ENCODE results near the gene C19orf25.

Gene C19orf25

DNA sequence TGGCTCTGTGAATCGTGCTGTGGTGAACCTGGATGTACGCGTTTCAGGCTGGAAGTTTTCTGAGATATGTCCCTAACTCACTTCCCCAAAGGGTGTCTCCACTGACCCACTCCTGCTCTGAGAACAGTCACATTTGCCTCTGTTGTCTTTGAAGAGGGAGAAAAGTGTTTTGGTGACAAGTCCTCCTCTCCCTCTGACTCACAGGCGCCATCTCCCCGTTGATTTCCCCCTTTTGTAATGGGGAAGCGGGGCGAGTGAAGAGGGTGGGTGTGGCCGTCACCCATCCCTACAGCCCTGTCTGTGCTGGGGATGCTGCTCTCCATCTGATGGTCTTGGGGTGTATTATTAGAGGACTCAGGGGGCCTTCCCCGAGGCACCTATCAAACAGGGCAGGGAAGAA is 19.5 kb downstream of the C19orf25 start:
- H3K79me2 ChIP-seq, result no peaks in the 10 kb centered on the region
- no peak overlapping the region for H3K4me2 ChIP-seq (ENCODE audit: low read length)
- H3K36me3 ChIP-seq (ENCODE audit: control insufficient read depth, insufficient read depth, low read length), result no peaks in the 10 kb centered on the region
- peaks cover 3% of the 10 kb centered on the region for H3K4me1 ChIP-seq
- no peaks in the 10 kb centered on the region for H3K27me3 ChIP-seq (ENCODE audit: control insufficient read depth, insufficient read depth, low read length)
- no peak overlapping the region for H2AFZ ChIP-seq
- no peak overlapping the region for H3K9ac ChIP-seq
- H3K9me3 ChIP-seq (ENCODE audit: control insufficient read depth, low read length), result no peaks in the 10 kb centered on the region
- no peak for TF ChIP-seq CTCF (IDR thresholded peaks at IDR 0.05)
- H3K27ac ChIP-seq, result no peak overlapping the region
- no peak overlapping the region for H3K4me3 ChIP-seq (ENCODE audit: low read depth, low read length)

GRCh38 chr19:1457892-1458291 is 21.1 kb downstream of the C19orf25 start:
- Histone ChIP-seq H3K4me2 (ENCODE audit: low read length) (no peak overlapping the region), H3K36me3 (ENCODE audit: control insufficient read depth, insufficient read depth, low read length) (no peaks in the 10 kb centered on the region), H3K9ac (no peak overlapping the region), H2AFZ (no peak overlapping the region), H3K4me3 (ENCODE audit: low read depth, low read length) (no peak overlapping the region), H3K27ac (no peak overlapping the region), H3K79me2 (no peaks in the 10 kb centered on the region), H3K9me3 (ENCODE audit: control insufficient read depth, low read length) (no peaks in the 10 kb centered on the region), H3K4me1 (peaks cover 3% of the 10 kb centered on the region), H3K27me3 (ENCODE audit: control insufficient read depth, insufficient read depth, low read length) (no peaks in the 10 kb centered on the region)
- no peak for TF ChIP-seq CTCF (IDR thresholded peaks at IDR 0.05)

DNA sequence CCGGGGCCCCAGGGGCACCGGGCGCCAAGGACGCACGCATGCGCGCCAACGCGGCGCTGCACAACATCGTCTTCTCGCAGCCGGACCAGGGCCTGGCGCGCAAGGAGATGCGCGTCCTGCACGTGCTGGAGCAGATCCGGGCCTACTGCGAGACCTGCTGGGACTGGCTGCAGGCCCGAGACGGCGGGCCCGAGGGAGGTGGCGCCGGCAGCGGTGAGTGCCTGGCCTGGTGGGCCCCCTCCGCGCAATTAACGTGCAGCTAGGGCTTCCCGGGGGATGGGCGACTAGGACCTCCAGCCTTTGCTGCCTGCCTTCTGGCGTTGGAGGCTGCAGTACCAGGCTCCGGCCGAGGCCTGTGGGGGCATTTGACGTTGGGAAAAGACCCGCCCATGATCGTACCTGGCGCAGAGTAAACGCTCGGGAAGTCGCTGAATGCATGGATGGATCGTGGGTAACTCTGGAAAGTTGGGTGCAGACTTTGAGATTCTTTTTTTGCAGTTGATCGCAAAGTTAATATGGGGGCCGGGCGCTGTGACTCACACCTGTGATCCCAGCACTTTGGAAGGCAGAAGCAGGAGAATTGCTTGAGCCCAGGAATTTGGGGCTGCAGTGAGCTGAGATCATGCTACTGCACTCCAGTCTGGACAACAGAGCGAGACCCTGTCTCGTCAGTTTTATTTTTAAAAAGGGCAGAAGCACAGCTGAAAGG is 21.8 kb downstream of the C19orf25 start:
- Histone ChIP-seq H3K27ac (no peak overlapping the region), H3K9me3 (ENCODE audit: control insufficient read depth, low read length) (no peaks in the 10 kb centered on the region), H3K9ac (no peak overlapping the region), H3K36me3 (ENCODE audit: control insufficient read depth, insufficient read depth, low read length) (no peaks in the 10 kb centered on the region), H3K4me3 (ENCODE audit: low read depth, low read length) (no peak overlapping the region), H3K79me2 (no peaks in the 10 kb centered on the region), H3K27me3 (ENCODE audit: control insufficient read depth, insufficient read depth, low read length) (peaks cover 6% of the 10 kb centered on the region), H3K4me2 (ENCODE audit: low read length) (no peak overlapping the region), H3K4me1 (peaks cover 3% of the 10 kb centered on the region), H2AFZ (no peak overlapping the region)
- no peak for TF ChIP-seq CTCF (IDR thresholded peaks at IDR 0.05)

DNA sequence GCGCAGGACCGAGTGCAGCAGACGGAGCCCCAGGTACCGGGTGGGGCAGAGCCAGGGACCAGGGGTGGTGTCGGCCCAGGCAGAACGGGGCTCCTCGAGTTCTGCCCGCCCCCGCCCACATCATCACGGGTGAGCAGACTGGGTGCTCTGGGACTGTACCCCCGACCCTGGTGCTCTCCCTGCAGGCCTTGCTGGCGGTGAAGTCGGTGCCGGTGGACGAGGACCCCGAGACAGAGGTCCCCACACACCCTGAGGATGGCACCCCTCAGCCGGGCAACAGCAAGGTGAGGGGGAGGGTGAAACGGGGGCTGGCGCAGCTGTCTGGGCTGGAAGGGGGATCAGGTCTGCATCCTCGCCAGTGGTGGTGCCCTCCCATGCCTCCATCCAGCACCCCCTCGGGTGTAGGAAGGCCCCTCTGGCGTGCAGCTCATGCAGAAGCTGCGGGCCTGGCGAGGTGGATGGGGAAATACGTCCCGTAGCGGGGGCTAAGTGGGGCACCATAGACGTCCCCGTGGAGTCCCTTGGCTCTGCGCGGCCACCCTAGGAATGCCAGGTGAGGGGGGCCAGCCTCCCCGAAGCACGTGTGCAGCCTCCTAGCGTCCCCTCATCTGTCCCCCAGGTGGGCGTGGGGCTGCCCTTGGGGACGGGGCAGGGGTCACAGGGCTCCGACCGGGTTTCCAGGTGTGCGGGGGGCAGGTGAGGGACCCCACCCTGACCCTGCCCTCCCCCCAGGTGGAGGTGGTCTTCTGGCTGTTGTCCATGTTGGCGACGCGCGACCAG is 22.7 kb downstream of the C19orf25 start:
- H3K79me2 ChIP-seq, result no peaks in the 10 kb centered on the region
- H3K4me2 ChIP-seq (ENCODE audit: low read length), result no peak overlapping the region
- H3K9ac ChIP-seq, result no peak overlapping the region
- TF ChIP-seq CTCF (IDR thresholded peaks at IDR 0.05), result no peak
- no peak overlapping the region for H2AFZ ChIP-seq
- no peaks in the 10 kb centered on the region for H3K9me3 ChIP-seq (ENCODE audit: control insufficient read depth, low read length)
- H3K4me1 ChIP-seq, result peaks cover 3% of the 10 kb centered on the region
- peaks cover 8% of the 10 kb centered on the region for H3K27me3 ChIP-seq (ENCODE audit: control insufficient read depth, insufficient read depth, low read length)
- no peak overlapping the region for H3K4me3 ChIP-seq (ENCODE audit: low read depth, low read length)
- H3K36me3 ChIP-seq (ENCODE audit: control insufficient read depth, insufficient read depth, low read length), result no peaks in the 10 kb centered on the region
- H3K27ac ChIP-seq, result no peak overlapping the region

All from parathyroid adenoma (tissue), 2 donors.